KMS-11 (cell line): ENCODE measurements around the gene PTPN7.

ENCODE experiments used
- H2AFZ ChIP-seq: fragments of 200-600 bp; sonication (generic); 2 replicates; pipeline ENCODE4 v1.6.1; 2016; ENCODE audit warnings: antibody characterized with exemption, mixed run types, low read depth
- H3K27ac ChIP-seq: fragments of 200-600 bp; sonication (generic); 2 replicates; pipeline ENCODE4 v1.6.1; 2016; ENCODE audit warnings: mild to moderate bottlenecking, mixed run types
- H3K27me3 ChIP-seq: fragments of 200-600 bp; sonication (generic); 2 replicates; pipeline ENCODE4 v1.6.1; 2017; ENCODE audit warnings: mild to moderate bottlenecking, low read depth, mixed run types, moderate library complexity; ENCODE audit not compliant: insufficient read depth
- H3K36me3 ChIP-seq: fragments of 200-600 bp; sonication (generic); 2 replicates; pipeline ENCODE4 v1.6.1; 2017; ENCODE audit warnings: mild to moderate bottlenecking, mixed run types; ENCODE audit not compliant: insufficient read depth
- H3K4me1 ChIP-seq: fragments of 200-600 bp; sonication (generic); 2 replicates; pipeline ENCODE4 v1.6.1; 2016; ENCODE audit warnings: mild to moderate bottlenecking, low read depth, mixed run types; ENCODE audit not compliant: poor library complexity, severe bottlenecking
- H3K4me2 ChIP-seq: fragments of 200-600 bp; sonication (generic); 2 replicates; pipeline ENCODE4 v1.7.0; 2016; ENCODE audit warnings: mild to moderate bottlenecking, mixed run types
- H3K4me3 ChIP-seq: fragments of 200-600 bp; sonication (generic); IDR thresholded peaks from 2 replicates; pipeline ENCODE4 v1.6.1; 2017; ENCODE audit warnings: low read depth, low read length, mixed read lengths; ENCODE audit not compliant: insufficient read depth
- H3K79me2 ChIP-seq: fragments of 200-600 bp; sonication (generic); 2 replicates; pipeline ENCODE4 v1.6.1; 2016; ENCODE audit warnings: low read depth, mixed run types; ENCODE audit not compliant: insufficient read depth
- H3K9ac ChIP-seq: fragments of 200-600 bp; sonication (generic); 2 replicates; pipeline ENCODE4 v1.6.1; 2016; ENCODE audit warnings: mild to moderate bottlenecking, mixed run types
- H4K20me1 ChIP-seq: fragments of 200-600 bp; sonication (generic); 2 replicates; pipeline ENCODE4 v1.6.1; 2016; ENCODE audit warnings: mild to moderate bottlenecking, mixed run types; ENCODE audit not compliant: insufficient read depth
- TF ChIP-seq, protein P1 (sequence below): fragments of 200-600 bp; sonication (generic); conservative IDR thresholded peaks from 2 replicates; pipeline ENCODE4 v1.6.1; 2017; ENCODE audit warnings: low read depth, mild to moderate bottlenecking, antibody characterized with exemption, low read length, moderate library complexity, mixed read lengths

Gene PTPN7

DNA sequence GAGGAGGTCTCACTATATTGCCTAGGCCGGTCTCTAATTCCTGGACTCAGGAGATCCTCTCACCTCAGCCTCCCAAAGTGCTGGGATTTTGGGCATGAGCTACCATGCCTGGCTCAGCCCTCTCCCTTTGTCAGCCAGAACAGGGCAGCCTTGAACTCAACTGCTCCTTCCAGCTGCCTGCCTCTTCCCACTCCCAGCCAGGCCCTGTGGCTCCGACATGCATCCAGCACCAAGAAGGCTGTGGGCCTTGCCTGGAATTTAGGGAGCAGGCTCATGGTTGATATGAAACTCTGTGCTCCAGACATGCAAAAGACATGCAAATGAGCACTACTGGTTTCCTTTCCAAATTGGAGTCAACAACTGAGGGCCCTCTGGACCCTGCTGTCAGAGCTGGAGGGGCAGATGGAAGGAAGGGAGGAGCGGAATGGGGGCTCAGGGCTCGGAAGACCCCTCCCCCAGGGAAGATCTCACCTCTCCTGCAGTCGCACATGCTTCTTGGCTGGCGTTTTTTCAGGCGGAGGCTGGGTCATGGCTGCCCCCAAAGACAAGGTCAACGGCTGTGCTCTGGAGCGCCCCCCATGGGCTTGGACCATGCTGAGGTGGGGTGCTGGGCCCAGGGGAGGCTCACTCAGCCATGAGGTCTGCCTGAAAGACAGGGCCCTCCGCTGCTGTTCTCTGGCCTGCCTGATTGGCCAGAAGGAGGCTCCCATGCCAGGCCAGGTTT is 1.4 kb downstream of the PTPN7 start:
- Histone ChIP-seq H3K27ac (peak overlapping the region; percentile 59), H3K9ac (peak overlapping the region; percentile 67), H2AFZ (no peak overlapping the region), H3K4me2 (peak overlapping the region; percentile 36; the same call in 1 of the 2 replicates), H3K4me3 (peak overlapping the region; percentile 80), H3K27me3 (peaks cover 13% of the 10 kb centered on the region; the same call in 1 of the 2 replicates), H4K20me1 (no peaks in the 10 kb centered on the region), H3K4me1 (no peaks in the 10 kb centered on the region), H3K79me2 (no peaks in the 10 kb centered on the region), H3K36me3 (no peaks in the 10 kb centered on the region)
- TF ChIP-seq, protein P1, sequence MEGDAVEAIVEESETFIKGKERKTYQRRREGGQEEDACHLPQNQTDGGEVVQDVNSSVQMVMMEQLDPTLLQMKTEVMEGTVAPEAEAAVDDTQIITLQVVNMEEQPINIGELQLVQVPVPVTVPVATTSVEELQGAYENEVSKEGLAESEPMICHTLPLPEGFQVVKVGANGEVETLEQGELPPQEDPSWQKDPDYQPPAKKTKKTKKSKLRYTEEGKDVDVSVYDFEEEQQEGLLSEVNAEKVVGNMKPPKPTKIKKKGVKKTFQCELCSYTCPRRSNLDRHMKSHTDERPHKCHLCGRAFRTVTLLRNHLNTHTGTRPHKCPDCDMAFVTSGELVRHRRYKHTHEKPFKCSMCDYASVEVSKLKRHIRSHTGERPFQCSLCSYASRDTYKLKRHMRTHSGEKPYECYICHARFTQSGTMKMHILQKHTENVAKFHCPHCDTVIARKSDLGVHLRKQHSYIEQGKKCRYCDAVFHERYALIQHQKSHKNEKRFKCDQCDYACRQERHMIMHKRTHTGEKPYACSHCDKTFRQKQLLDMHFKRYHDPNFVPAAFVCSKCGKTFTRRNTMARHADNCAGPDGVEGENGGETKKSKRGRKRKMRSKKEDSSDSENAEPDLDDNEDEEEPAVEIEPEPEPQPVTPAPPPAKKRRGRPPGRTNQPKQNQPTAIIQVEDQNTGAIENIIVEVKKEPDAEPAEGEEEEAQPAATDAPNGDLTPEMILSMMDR = peak; percentile 47

DNA sequence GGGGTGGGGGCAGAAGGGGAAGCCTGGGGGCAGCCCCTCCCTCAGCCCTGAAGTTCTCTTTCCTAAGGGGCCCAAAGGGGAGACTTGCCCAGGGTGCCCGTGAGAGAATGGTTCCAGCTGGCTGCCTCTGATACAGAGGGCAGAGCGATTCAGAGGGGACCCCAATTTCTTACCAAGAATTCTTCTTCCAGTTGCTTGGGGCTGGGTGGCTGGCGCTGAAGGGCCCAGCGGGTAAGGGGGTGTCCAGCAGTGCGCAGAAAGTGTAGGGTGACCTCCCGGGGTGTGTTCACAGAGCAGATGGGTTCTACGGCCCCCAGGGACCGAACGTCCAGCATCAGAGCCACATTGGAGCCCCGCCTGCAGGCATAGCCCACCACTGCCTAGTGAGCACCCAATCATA is 2.5 kb downstream of the PTPN7 start:
- Histone ChIP-seq H3K36me3 (no peaks in the 10 kb centered on the region), H3K4me2 (no peak overlapping the region), H3K27ac (no peak overlapping the region), H2AFZ (no peak overlapping the region), H3K27me3 (peaks cover 13% of the 10 kb centered on the region; the same call in 1 of the 2 replicates), H3K4me3 (no peak overlapping the region), H3K9ac (no peak overlapping the region), H4K20me1 (no peaks in the 10 kb centered on the region), H3K79me2 (no peaks in the 10 kb centered on the region), H3K4me1 (no peaks in the 10 kb centered on the region)
- TF ChIP-seq, protein P1 = no peak

DNA sequence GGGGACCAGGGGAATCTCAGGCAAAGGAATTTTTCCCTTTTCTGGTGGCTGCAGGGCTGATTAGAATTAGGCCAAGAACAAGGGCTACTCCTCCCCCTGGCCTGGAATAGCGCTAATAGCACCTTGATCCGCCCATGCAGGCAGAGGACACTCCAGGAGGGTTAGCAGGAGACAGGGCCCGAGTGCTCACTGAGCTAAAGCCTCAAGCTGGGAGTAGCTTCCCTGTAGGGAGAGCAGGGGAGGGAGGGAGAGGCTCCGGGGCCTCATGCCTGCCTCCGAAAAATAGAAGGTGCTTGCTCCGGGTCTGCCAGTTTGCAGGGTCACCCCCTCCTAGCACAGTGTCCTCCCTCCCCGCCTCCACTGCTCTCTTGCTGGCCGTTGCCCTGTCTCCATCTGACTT is 3.8 kb downstream of the PTPN7 start:
- H3K27ac ChIP-seq = no peak overlapping the region
- H3K4me2 ChIP-seq = no peak overlapping the region
- H3K9ac ChIP-seq = no peak overlapping the region
- no peak overlapping the region for H3K4me3 ChIP-seq
- H3K79me2 ChIP-seq = no peaks in the 10 kb centered on the region
- peaks cover 8% of the 10 kb centered on the region; the same call in 1 of the 2 replicates for H3K27me3 ChIP-seq
- H3K4me1 ChIP-seq = no peaks in the 10 kb centered on the region
- H4K20me1 ChIP-seq = no peaks in the 10 kb centered on the region
- no peaks in the 10 kb centered on the region for H3K36me3 ChIP-seq
- no peak overlapping the region for H2AFZ ChIP-seq
- TF ChIP-seq, protein P1 = no peak

DNA sequence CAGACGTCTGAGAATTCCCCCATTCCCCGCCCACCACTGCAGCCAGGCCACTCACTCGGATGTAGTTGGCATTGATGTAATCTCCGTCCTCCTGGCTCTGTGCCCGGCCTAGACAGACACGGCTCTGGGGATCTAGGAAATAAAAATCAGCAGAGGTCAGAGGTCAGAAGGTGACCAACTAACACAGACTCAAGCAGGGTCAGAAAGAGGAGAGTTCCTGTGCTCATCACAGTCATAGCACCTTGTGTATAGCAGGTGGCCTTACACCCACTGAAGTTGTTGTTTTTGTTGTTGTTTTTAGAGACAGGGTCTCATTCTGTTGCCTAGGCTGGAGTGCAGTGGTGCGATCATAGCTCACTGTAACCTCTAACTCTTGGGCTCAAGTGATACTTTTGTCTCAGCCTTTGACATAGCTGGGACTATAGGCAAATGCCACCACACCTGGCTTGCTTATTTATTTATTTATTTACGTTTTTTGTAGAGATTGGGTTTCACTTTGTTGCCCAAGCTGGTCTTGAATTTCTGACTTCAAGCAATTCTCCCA is 4.9 kb downstream of the PTPN7 start:
- TF ChIP-seq, protein P1 = no peak
- H4K20me1 ChIP-seq = no peaks in the 10 kb centered on the region
- no peak overlapping the region for H3K4me2 ChIP-seq
- no peak overlapping the region for H3K9ac ChIP-seq
- H3K27me3 ChIP-seq = no peaks in the 10 kb centered on the region
- H3K4me3 ChIP-seq = no peak overlapping the region
- H3K36me3 ChIP-seq = no peaks in the 10 kb centered on the region
- no peak overlapping the region for H2AFZ ChIP-seq
- no peaks in the 10 kb centered on the region for H3K79me2 ChIP-seq
- no peaks in the 10 kb centered on the region for H3K4me1 ChIP-seq
- no peak overlapping the region for H3K27ac ChIP-seq
